Measurements from ENCODE around the gene KRCC1.

- TF ChIP-seq CTCF (conservative IDR thresholded peaks at IDR 0.05; ENCODE audit: low read length): no peak
- no peak for TF ChIP-seq EZH2phosphoT487 (IDR thresholded peaks at IDR 0.05; ENCODE audit: borderline replicate concordance)
Observed at GRCh38 chr2:88011011-88011410, 44.6 kb downstream of the KRCC1 start.
